GM19438 (cell line): ENCODE data around the gene CCR1.
"Not testable (repeated sequence)": the region's sequence is repeated elsewhere in the genome, so short reads cannot be mapped to it uniquely, and the experiment has no call there.

ENCODE experiments used
- ATAC-seq: cut with Tn5 transposase; IDR thresholded peaks from one replicate; pipeline ENCODE4 v1.9.1; 2021; ENCODE audit warnings: low read depth; ENCODE audit not compliant: unreplicated experiment

CCR1 gene

GRCh38 chr3:46184469-46184868 is 23.6 kb downstream of the CCR1 start:
- ATAC-seq: no peak

DNA sequence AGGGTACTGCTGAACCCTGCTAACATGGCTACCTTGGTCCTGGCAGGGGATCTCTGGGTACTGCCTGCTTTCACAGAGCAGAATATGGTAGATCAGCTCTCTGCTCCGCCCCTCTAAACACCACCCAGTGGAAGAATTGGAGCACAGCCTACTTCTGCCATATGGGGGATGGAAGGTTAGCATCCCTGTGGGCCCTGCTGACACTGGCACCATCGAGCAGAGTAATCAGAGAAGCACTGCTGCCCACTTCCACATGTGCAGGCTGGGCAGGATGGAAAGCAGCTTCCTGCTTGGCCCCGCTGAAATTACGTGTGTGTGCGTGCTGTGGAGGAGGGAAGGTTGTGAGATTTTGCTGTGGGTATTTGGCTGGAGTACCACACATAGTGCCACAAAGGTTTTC is 24.8 kb downstream of the CCR1 start:
- no peak for ATAC-seq

- ATAC-seq: no peak
Measured at GRCh38 chr3:46168583-46169345, 39.3 kb downstream of the CCR1 start.

DNA sequence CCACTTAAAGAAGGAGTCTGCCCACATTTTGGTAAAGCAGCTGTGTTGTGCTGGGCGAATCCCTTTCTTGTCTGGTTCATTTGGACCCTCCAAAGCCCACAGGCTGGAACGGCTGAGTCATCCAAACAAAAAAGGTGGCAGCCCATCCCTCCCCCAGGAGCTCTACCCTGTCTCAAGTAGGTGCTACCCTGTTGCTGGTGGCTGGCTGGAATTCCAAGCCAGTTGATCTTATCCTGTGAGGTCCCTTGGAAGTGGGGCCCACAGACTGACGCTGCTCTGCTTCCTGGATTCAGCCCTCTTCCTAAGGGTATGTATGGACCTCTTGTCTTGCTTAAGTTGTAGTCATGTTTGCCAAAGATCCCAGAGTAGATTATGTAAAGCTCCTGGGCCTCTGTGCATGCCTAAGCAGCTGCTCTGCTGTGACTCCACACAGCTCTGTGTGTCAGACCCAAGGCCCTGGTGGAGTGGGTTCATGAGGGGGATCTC is 44.5 kb downstream of the CCR1 start:
- no peak for ATAC-seq

DNA sequence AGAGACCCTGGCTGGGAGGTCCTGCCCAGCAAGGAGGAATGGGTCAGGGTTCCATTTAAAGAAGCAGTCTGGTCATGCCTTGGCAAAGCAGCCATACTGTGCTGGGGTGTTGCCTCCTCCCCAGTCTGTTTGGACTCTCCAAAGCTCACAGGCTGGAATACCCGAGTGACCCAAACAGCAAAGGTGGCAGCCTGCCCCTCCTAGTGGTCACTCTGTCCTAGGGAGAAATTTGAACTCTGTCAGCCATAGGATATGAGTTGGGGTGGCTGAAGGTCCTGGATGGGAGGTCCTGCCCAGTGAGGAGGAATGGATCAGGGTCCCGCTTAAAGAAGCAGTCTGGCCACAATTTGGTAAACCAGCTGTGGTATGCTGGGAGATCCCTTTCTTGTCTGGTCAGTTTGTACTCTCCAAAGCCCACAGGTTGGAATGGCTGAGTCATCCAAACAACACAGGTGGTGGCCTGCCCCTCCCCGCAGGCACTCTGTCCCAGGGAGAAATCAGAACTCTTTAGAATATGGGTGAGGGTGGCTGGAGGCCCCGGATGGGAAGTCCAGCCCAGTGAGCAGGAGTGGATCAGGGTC is 45.0 kb downstream of the CCR1 start:
- no peak for ATAC-seq

DNA sequence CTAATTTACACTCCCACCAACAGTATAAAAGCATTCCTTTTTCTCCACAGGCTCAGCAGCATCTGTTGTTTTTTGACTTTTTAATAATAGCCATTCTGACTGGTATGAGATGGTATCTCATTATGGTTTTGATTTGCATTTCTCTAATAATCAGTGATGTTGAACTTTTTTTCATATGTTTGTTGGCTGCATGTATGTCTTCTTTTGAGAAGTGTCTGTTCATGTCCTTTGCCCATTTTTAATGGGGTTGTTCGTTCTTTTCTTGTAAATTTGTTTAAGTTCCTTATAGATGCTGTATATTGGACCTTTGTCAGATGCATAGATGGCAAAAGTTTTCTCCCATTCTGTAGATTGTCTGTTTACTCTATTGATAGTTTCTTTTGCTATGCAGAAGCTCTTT is 50.4 kb downstream of the CCR1 start:
- not testable (repeated sequence) for ATAC-seq

- ATAC-seq: no peak
Measured at GRCh38 chr3:46154311-46154710, 53.8 kb downstream of the CCR1 start.
